ENCODE results near the gene OGDH.

GRCh38 chr7:44711528-44711927, 105.1 kb downstream of the OGDH start:
- TF ChIP-seq YY1 (IDR thresholded peaks at IDR 0.05; ENCODE audit: insufficient read depth, insufficient read length): no peak
- TF ChIP-seq SUZ12 (IDR thresholded peaks at IDR 0.05; ENCODE audit: extremely low read depth, insufficient read depth, insufficient read length): no peak
- TF ChIP-seq ZNF274 (IDR thresholded peaks at IDR 0.05; ENCODE audit: low read depth, low read length): no peak

Data from NT2/D1 (cell line).